Fibroblast of lung (primary cell): ENCODE measurements around the gene ACOXL.

Experiments
- CTCF ChIP-seq, 2 donors: IDR thresholded peaks in 1 of 2; conservative IDR thresholded peaks in 1 of 2; 1 replicate in 1 of 2; 2 replicates in 1 of 2; pipeline ENCODE4 v1.5.1; 2011 to 2012; ENCODE audit warnings: low read length in 2 of 2, control low read depth in 1 of 2, inconsistent platforms in 1 of 2, low read depth in 1 of 2, mild to moderate bottlenecking in 1 of 2
- EZH2 ChIP-seq: IDR thresholded peaks from 2 replicates; pipeline ENCODE4 v1.5.1; 2012; ENCODE audit warnings: low read length, control low read depth, mild to moderate bottlenecking; ENCODE audit errors: missing control alignments

- no peak for TF ChIP-seq CTCF (conservative IDR thresholded peaks at IDR 0.05 in 1 of 2, IDR thresholded peaks at IDR 0.05 in 1 of 2; ENCODE audit: low read depth in 1 of 2, low read length in 2 of 2)
- TF ChIP-seq EZH2: no peak
These were observed 137.4 kb downstream of the ACOXL start for GRCh38 chr2:110869472-110870446.
